Skeletal muscle satellite cell (primary cell): ENCODE measurements around the gene TRIM31.
"Not testable (repeated sequence)": the region's sequence is repeated elsewhere in the genome, so short reads cannot be mapped to it uniquely, and the experiment has no call there.

Experiments used
- H3K27me3 ChIP-seq: 2 replicates; pipeline ENCODE4 v1.7.0; 2013; ENCODE audit warnings: low read length; ENCODE audit not compliant: control insufficient read depth, insufficient read depth
- H3K36me3 ChIP-seq: 2 replicates; pipeline ENCODE4 v1.7.0; 2013; ENCODE audit warnings: mild to moderate bottlenecking, control low read depth, low read length; ENCODE audit not compliant: insufficient read depth
- H3K4me1 ChIP-seq: 2 replicates; pipeline ENCODE4 v1.7.0; 2013; ENCODE audit warnings: low read length; ENCODE audit not compliant: control insufficient read depth, insufficient read depth
- H3K4me2 ChIP-seq: 2 replicates; pipeline ENCODE4 v1.7.0; 2013; ENCODE audit warnings: mild to moderate bottlenecking, low read length
- H3K4me3 ChIP-seq: 2 replicates; pipeline ENCODE4 v1.7.0; 2013; ENCODE audit warnings: low read length
- H3K9ac ChIP-seq: 2 replicates; pipeline ENCODE4 v1.7.0; 2013; ENCODE audit warnings: mild to moderate bottlenecking, low read depth, low read length, moderate library complexity
- H3K9me3 ChIP-seq: replicated peaks from 2 replicates; pipeline ENCODE4 v1.7.0; 2013; ENCODE audit warnings: mild to moderate bottlenecking, control low read depth, low read length

TRIM31 gene

GRCh38 chr6:30129265-30130178 is 16.6 kb upstream of the TRIM31 start:
- H3K4me3 ChIP-seq = no peak overlapping the region
- H3K27me3 ChIP-seq = peaks cover 92% of the 10 kb centered on the region
- no peak overlapping the region for H3K4me2 ChIP-seq
- no peaks in the 10 kb centered on the region for H3K9me3 ChIP-seq
- H3K4me1 ChIP-seq = no peaks in the 10 kb centered on the region
- no peaks in the 10 kb centered on the region for H3K36me3 ChIP-seq
- no peak overlapping the region for H3K9ac ChIP-seq

- Histone ChIP-seq H3K4me3 (no peak overlapping the region), H3K4me1 (no peaks in the 10 kb centered on the region), H3K9ac (no peak overlapping the region), H3K27me3 (peaks cover 84% of the 10 kb centered on the region), H3K36me3 (no peaks in the 10 kb centered on the region), H3K4me2 (no peak overlapping the region), H3K9me3 (no peaks in the 10 kb centered on the region)
Measured at GRCh38 chr6:30127238-30128093, 14.6 kb upstream of the TRIM31 start.

GRCh38 chr6:30122515-30122914 is 9.6 kb upstream of the TRIM31 start:
- Histone ChIP-seq H3K9me3 (no peaks in the 10 kb centered on the region), H3K4me3 (no peak overlapping the region), H3K36me3 (no peaks in the 10 kb centered on the region), H3K4me2 (no peak overlapping the region), H3K4me1 (peaks cover 5% of the 10 kb centered on the region), H3K9ac (no peak overlapping the region), H3K27me3 (peaks cover 45% of the 10 kb centered on the region)

GRCh38 chr6:30121446-30122366 is 8.8 kb upstream of the TRIM31 start:
- Histone ChIP-seq H3K9ac (no peak overlapping the region), H3K4me1 (peaks cover 5% of the 10 kb centered on the region), H3K27me3 (peaks cover 37% of the 10 kb centered on the region), H3K4me3 (no peak overlapping the region), H3K4me2 (no peak overlapping the region), H3K36me3 (no peaks in the 10 kb centered on the region), H3K9me3 (no peaks in the 10 kb centered on the region)

- H3K27me3 ChIP-seq = peaks cover 31% of the 10 kb centered on the region
- H3K9ac ChIP-seq, H3K4me3 ChIP-seq: not testable (repeated sequence)
Measured at GRCh38 chr6:30118691-30119090, 5.8 kb upstream of the TRIM31 start.

GRCh38 chr6:30116724-30117123 is 3.8 kb upstream of the TRIM31 start:
- Histone ChIP-seq H3K27me3 (peaks cover 46% of the 10 kb centered on the region), H3K9ac (no peak overlapping the region), H3K9me3 (no peaks in the 10 kb centered on the region), H3K4me2 (no peak overlapping the region), H3K4me1 (peaks cover 5% of the 10 kb centered on the region), H3K4me3 (no peak overlapping the region), H3K36me3 (no peaks in the 10 kb centered on the region)

More at GRCh38 chr6:30118691-30119090, 5.8 kb upstream of the TRIM31 start:
- H3K36me3 ChIP-seq, H3K4me1 ChIP-seq, H3K4me2 ChIP-seq, H3K9me3 ChIP-seq: not testable (repeated sequence)

- H3K27me3 ChIP-seq = peaks cover 63% of the 10 kb centered on the region
- no peak overlapping the region for H3K4me3 ChIP-seq
- H3K4me2 ChIP-seq = no peak overlapping the region
- H3K9ac ChIP-seq = no peak overlapping the region
- H3K4me1 ChIP-seq = no peaks in the 10 kb centered on the region
- H3K9me3 ChIP-seq = no peaks in the 10 kb centered on the region
- H3K36me3 ChIP-seq = no peaks in the 10 kb centered on the region
Measured at GRCh38 chr6:30113841-30114240, 951 bp upstream of the TRIM31 start.

- H3K4me2 ChIP-seq = no peak overlapping the region
- H3K27me3 ChIP-seq = peaks cover 71% of the 10 kb centered on the region
- H3K4me1 ChIP-seq = no peaks in the 10 kb centered on the region
- H3K9ac ChIP-seq = no peak overlapping the region
- no peaks in the 10 kb centered on the region for H3K9me3 ChIP-seq
- H3K4me3 ChIP-seq = no peak overlapping the region
- no peaks in the 10 kb centered on the region for H3K36me3 ChIP-seq
Measured at GRCh38 chr6:30112402-30112994, 392 bp downstream of the TRIM31 start.

- no peaks in the 10 kb centered on the region for H3K4me1 ChIP-seq
- H3K4me2 ChIP-seq = no peak overlapping the region
- H3K9ac ChIP-seq = no peak overlapping the region
- H3K9me3 ChIP-seq = no peaks in the 10 kb centered on the region
- H3K4me3 ChIP-seq = no peak overlapping the region
- peaks cover 70% of the 10 kb centered on the region for H3K27me3 ChIP-seq
- H3K36me3 ChIP-seq = no peaks in the 10 kb centered on the region
Measured at GRCh38 chr6:30111266-30111856, 1.5 kb downstream of the TRIM31 start.

GRCh38 chr6:30104661-30105060 is 8.2 kb downstream of the TRIM31 start:
- no peak overlapping the region for H3K4me2 ChIP-seq
- H3K4me1 ChIP-seq = peaks cover 32% of the 10 kb centered on the region
- H3K9ac ChIP-seq = no peak overlapping the region
- no peak overlapping the region for H3K4me3 ChIP-seq
- H3K36me3 ChIP-seq = no peaks in the 10 kb centered on the region
- H3K27me3 ChIP-seq = peaks cover 61% of the 10 kb centered on the region
- H3K9me3 ChIP-seq = no peaks in the 10 kb centered on the region
